GM12878 (cell line): ENCODE results near the gene SNX30. TPM values are rescaled to one million over a fixed set of nuclear protein-coding genes. Genes with fewer than 3 reads are reported as not detected.

Experiments
- ATAC-seq: fragments of 200-7000 bp; cut with Tn5 transposase; 3 replicates; pipeline ENCODE4 v1.9.1; 2020; ENCODE audit warnings: mild to moderate bottlenecking, moderate library complexity
- BruUV-seq: library from RNA; stranded (reverse); fragments of 400-500 nt; replicated peaks from 2 replicates; lab custom pipeline; 2021; lab: Mats Ljungman, UMichigan
- CTCF ChIA-PET: fragments of 300-600 bp; sonication (Branson Sonifier 250); formaldehyde crosslinking; extraction: SDS; loops from one replicate; lab custom pipeline; 2021; ENCODE audit warnings: inconsistent platforms; lab: Yijun Ruan, JAX
- POLR2A ChIA-PET: fragments of 350-600 bp; formaldehyde crosslinking; extraction: SDS; loops from one replicate; lab custom pipeline; 2021; ENCODE audit warnings: inconsistent platforms; lab: Charles Lee
- RAD21 ChIA-PET: fragments of 300-600 bp; sonication (Branson Sonifier 250); formaldehyde crosslinking; loops from one replicate; lab custom pipeline; 2023; ENCODE audit warnings: antibody characterized with exemption; ENCODE audit not compliant: unreplicated experiment; lab: Charles Lee
- SMC1A ChIA-PET: fragments of 300-600 bp; sonication (Branson Sonifier 250); formaldehyde crosslinking; loops from one replicate; lab custom pipeline; 2023; ENCODE audit not compliant: unreplicated experiment, uncharacterized antibody; lab: Charles Lee
- DNase-seq: peaks from one replicate; pipeline ENCODE4 v3.0.0-alpha.2; 2011; ENCODE audit warnings: low read depth, low spot score
- FAIRE-seq: peaks from 3 replicates; lab custom pipeline; 2011; peaks lifted over from hg19 to GRCh38; lab: Jason Lieb, UNC
- H2AFZ ChIP-seq: 2 replicates; pipeline ENCODE4 v1.6.0; 2011; ENCODE audit warnings: low read depth, low read length, control low read depth; ENCODE audit not compliant: control insufficient read depth
- H3K27ac ChIP-seq: 2 replicates; pipeline ENCODE4 v1.5.1; 2011; ENCODE audit warnings: control low read depth; ENCODE audit not compliant: control insufficient read depth, insufficient read depth
- H3K27me3 ChIP-seq, 2 experiments: replicated peaks in 1 of 2; 2 replicates each; pipeline versions ENCODE4 v1.6.0 to v1.6.1; 2011; ENCODE audit warnings: low read length in 1 of 2; ENCODE audit not compliant: control insufficient read depth in 2 of 2, insufficient read depth in 2 of 2
- H3K36me3 ChIP-seq, 2 experiments: 2 replicates each; pipeline ENCODE4 v1.5.1; 2011; ENCODE audit warnings: low read length in 1 of 2; ENCODE audit not compliant: control insufficient read depth in 2 of 2, insufficient read depth in 2 of 2
- H3K4me1 ChIP-seq: 2 replicates; pipeline ENCODE4 v1.6.1; 2011; ENCODE audit warnings: mild to moderate bottlenecking, low read length, moderate library complexity, mixed read lengths; ENCODE audit not compliant: control insufficient read depth, insufficient read depth
- H3K4me2 ChIP-seq: 2 replicates; pipeline ENCODE4 v1.6.0; 2011; ENCODE audit warnings: control low read depth; ENCODE audit not compliant: control insufficient read depth, insufficient read depth
- H3K4me3 ChIP-seq: fragments of 200-600 bp; sonication (generic); 2 replicates; pipeline ENCODE4 v1.5.1; 2016
- H3K79me2 ChIP-seq: 2 replicates; pipeline ENCODE4 v1.6.0; 2011; ENCODE audit warnings: low read length; ENCODE audit not compliant: control insufficient read depth, insufficient read depth
- H3K9ac ChIP-seq: 2 replicates; pipeline ENCODE4 v1.8.0; 2011; ENCODE audit warnings: low read length, control low read depth, mixed read lengths; ENCODE audit not compliant: control insufficient read depth, insufficient read depth
- H3K9me3 ChIP-seq: replicated peaks from 3 replicates; pipeline ENCODE4 v1.5.1; 2011; ENCODE audit warnings: mild to moderate bottlenecking, low read length; ENCODE audit not compliant: control insufficient read depth, insufficient read depth
- H4K20me1 ChIP-seq: 2 replicates; pipeline ENCODE4 v1.6.0; 2011; ENCODE audit not compliant: control insufficient read depth, insufficient read depth
- CHD2 ChIP-seq: IDR thresholded peaks from 2 replicates; pipeline ENCODE4 v1.6.1; 2011; ENCODE audit warnings: low read depth, low read length, improper control_type of control experiment, borderline replicate concordance
- PAX5 ChIP-seq: IDR thresholded peaks from 2 replicates; pipeline ENCODE4 v1.6.1; 2011; ENCODE audit warnings: low read depth, low read length, borderline replicate concordance
- PML ChIP-seq: IDR thresholded peaks from 2 replicates; pipeline ENCODE4 v1.6.1; 2012; ENCODE audit warnings: low read length, inconsistent platforms
- RCOR1 ChIP-seq: conservative IDR thresholded peaks from 2 replicates; pipeline ENCODE4 v1.6.1; 2012; ENCODE audit warnings: low read depth, low read length, improper control_type of control experiment
- SMARCA5 ChIP-seq: fragments of 450-650 bp; IDR thresholded peaks from 2 replicates; pipeline ENCODE4 v1.6.1; 2017; ENCODE audit warnings: mild to moderate bottlenecking
- TAF1 ChIP-seq: IDR thresholded peaks from 2 replicates; pipeline ENCODE4 v1.6.1; 2011; ENCODE audit warnings: mild to moderate bottlenecking, low read depth, low read length, borderline replicate concordance
- YY1 ChIP-seq: IDR thresholded peaks from 2 replicates; pipeline ENCODE4 v1.6.1; 2011; ENCODE audit warnings: low read depth, mild to moderate bottlenecking, low read length
- WGBS: methylation state at CpG from one replicate; pipeline ENCODE4 v1.1.6; 2016; ENCODE audit warnings: low lambda C conversion rate; ENCODE audit not compliant: insufficient replicate concordance, insufficient coverage; ENCODE audit errors: missing lambda C conversion rate; 5-methylcytosine and 5-hydroxymethylcytosine counted together
- in situ Hi-C: fragments of 300-500 bp; cut with MboI; formaldehyde crosslinking; loops from 9 replicates; pipeline ENCODE4 v1.14.3; 2018; ENCODE audit warnings: mixed read lengths
- intact Hi-C: fragments of 100-400 bp; cut with micrococcal nuclease; formaldehyde crosslinking; loops from one replicate; pipeline ENCODE4 v1.14.2; 2022; ENCODE audit not compliant: unreplicated experiment
- polyA plus RNA-seq, 11 experiments: library from polyadenylated mRNA; depleted of rRNA in 4 of 11; unstranded in 6 of 11; stranded (reverse) in 5 of 11; fragments of >200 nt; fragmentation: Nextera tagmentation in 4 of 11; fragmentation: Illumina TruSeq in 1 of 11; extraction: Ambion mirVana in 4 of 11; extraction: Trizol in 1 of 11; gene quantifications; 1 replicate in 1 of 11; 2 replicates in 10 of 11; pipeline versions ENCODE4 v1.2.1 to v1.2.3, GENCODE V29; 2011 to 2016; ENCODE audit warnings: inconsistent platforms in 2 of 11, missing spikeins in 2 of 11, low read depth in 1 of 11
- total RNA-seq, 4 experiments: library from RNA; depleted of rRNA in 3 of 4; stranded (reverse); fragments of >200 nt in 3 of 4; fragmentation: Illumina TruSeq in 1 of 4; extraction: Trizol in 1 of 4; gene quantifications; 2 replicates each; pipeline versions ENCODE4 v1.2.1 to v1.2.3, GENCODE V29; 2013 to 2021
- TF ChIP-seq, protein P1 (sequence below): IDR thresholded peaks from 2 replicates; pipeline ENCODE4 v1.6.1; 2011; ENCODE audit warnings: low read depth, mild to moderate bottlenecking, low read length, moderate library complexity, borderline replicate concordance; ENCODE audit errors: extremely low read depth
- TF ChIP-seq, protein P2 (sequence below): fragments of 450-650 bp; IDR thresholded peaks from 2 replicates; pipeline ENCODE4 v1.6.1; 2017; ENCODE audit warnings: mild to moderate bottlenecking
- TF ChIP-seq, protein P3 (sequence below): fragments of 450-650 bp; IDR thresholded peaks from 2 replicates; pipeline ENCODE4 v1.6.1; 2016; ENCODE audit warnings: mild to moderate bottlenecking
- TF ChIP-seq, protein P4 (sequence below): fragments of 450-650 bp; formaldehyde crosslinking; IDR thresholded peaks from 2 replicates; pipeline ENCODE4 v1.4.0; 2022; ENCODE audit warnings: mild to moderate bottlenecking, moderate library complexity

Gene SNX30
- total and polyA plus RNA-seq, 10 of the 15 experiments (the other 5 are each of a cell fraction or from before 2014, with no cell fraction given), result 0.53 to 4.0 (median 1.5) TPM

DNA sequence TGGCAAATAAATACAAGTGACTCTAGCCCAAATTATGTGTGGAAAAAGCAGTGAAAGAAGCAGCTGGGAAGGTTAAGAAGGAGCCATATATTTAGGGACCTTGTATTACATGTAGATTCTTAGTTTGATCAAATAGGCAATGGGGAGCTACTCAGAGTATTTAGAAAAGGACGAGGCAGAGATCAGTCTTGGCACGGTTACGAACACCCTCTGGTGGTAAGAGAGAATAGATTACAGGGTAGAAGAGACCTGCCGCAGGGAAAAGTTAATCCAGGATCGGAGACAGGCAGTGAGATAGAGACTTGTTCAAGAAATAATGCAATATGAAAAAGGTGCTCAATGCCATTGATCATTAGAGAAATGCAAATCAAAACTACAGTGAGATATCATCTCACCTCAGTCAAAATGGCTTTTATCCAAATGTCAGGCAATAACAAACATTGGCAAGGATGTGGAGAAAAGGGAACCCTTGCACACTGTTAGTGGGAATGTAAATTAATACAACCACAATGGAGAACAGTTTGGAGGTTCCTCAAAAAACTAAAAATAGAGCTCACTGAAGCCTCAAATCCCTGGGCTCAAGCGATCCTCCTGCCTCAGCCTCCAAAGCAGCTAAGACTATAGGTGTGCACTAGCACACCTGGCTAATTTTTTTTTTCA, 44.7 kb upstream of the SNX30 start:
- ChIA-PET SMC1A (no interaction called here), RAD21 (no interaction called here), CTCF (interaction anchor here (1.0 to 1.3 kb wide), 2 partner anchors 8 to 12 kb away, joined by 4 read pairs; partner anchors contain the start of gene INIP), POLR2A (no interaction called here)
- WGBS, result 98% methylated on average over 6 of the region's 6 CpGs
- H3K79me2 ChIP-seq, result no peaks in the 10 kb centered on the region; the same call in 1 of the 2 replicates
- in situ Hi-C loops (no loop called here), intact Hi-C loops (no loop called here)
- TF ChIP-seq TAF1 (no peak), CHD2 (no peak), PML (no peak), PAX5 (no peak), SMARCA5 (no peak), RCOR1 (no peak), YY1 (no peak)
- TF ChIP-seq, protein P1, sequence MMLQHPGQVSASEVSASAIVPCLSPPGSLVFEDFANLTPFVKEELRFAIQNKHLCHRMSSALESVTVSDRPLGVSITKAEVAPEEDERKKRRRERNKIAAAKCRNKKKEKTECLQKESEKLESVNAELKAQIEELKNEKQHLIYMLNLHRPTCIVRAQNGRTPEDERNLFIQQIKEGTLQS, result no peak
- TF ChIP-seq, protein P2, sequence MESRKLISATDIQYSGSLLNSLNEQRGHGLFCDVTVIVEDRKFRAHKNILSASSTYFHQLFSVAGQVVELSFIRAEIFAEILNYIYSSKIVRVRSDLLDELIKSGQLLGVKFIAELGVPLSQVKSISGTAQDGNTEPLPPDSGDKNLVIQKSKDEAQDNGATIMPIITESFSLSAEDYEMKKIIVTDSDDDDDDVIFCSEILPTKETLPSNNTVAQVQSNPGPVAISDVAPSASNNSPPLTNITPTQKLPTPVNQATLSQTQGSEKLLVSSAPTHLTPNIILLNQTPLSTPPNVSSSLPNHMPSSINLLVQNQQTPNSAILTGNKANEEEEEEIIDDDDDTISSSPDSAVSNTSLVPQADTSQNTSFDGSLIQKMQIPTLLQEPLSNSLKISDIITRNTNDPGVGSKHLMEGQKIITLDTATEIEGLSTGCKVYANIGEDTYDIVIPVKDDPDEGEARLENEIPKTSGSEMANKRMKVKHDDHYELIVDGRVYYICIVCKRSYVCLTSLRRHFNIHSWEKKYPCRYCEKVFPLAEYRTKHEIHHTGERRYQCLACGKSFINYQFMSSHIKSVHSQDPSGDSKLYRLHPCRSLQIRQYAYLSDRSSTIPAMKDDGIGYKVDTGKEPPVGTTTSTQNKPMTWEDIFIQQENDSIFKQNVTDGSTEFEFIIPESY, result no peak
- TF ChIP-seq, protein P3, sequence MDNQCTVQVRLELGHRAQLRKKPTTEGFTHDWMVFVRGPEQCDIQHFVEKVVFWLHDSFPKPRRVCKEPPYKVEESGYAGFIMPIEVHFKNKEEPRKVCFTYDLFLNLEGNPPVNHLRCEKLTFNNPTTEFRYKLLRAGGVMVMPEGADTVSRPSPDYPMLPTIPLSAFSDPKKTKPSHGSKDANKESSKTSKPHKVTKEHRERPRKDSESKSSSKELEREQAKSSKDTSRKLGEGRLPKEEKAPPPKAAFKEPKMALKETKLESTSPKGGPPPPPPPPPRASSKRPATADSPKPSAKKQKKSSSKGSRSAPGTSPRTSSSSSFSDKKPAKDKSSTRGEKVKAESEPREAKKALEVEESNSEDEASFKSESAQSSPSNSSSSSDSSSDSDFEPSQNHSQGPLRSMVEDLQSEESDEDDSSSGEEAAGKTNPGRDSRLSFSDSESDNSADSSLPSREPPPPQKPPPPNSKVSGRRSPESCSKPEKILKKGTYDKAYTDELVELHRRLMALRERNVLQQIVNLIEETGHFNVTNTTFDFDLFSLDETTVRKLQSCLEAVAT, result no peak
- TF ChIP-seq, protein P4, sequence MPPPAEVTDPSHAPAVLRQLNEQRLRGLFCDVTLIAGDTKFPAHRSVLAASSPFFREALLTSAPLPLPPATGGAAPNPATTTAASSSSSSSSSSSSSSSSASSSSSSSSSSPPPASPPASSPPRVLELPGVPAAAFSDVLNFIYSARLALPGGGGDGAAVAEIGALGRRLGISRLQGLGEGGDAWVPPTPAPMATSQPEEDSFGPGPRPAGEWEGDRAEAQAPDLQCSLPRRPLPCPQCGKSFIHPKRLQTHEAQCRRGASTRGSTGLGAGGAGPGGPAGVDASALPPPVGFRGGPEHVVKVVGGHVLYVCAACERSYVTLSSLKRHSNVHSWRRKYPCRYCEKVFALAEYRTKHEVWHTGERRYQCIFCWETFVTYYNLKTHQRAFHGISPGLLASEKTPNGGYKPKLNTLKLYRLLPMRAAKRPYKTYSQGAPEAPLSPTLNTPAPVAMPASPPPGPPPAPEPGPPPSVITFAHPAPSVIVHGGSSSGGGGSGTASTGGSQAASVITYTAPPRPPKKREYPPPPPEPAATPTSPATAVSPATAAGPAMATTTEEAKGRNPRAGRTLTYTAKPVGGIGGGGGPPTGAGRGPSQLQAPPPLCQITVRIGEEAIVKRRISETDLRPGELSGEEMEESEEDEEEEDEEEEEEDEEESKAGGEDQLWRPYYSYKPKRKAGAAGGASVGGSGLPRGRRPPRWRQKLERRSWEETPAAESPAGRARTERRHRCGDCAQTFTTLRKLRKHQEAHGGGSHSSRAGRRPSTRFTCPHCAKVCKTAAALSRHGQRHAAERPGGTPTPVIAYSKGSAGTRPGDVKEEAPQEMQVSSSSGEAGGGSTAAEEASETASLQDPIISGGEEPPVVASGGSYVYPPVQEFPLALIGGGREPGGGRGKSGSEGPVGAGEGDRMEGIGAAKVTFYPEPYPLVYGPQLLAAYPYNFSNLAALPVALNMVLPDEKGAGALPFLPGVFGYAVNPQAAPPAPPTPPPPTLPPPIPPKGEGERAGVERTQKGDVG (CRISPR knock-in tag), result no peak
- H3K4me1 ChIP-seq, result no peaks in the 10 kb centered on the region
- no peak overlapping the region for H3K9ac ChIP-seq
- no peak overlapping the region for H3K4me2 ChIP-seq
- peaks cover 0 to 5% of the 10 kb centered on the region in 2 experiments; a peak in 1 of 4 replicates for H3K36me3 ChIP-seq
- DNase-seq (no peak), FAIRE-seq (no peak), ATAC-seq (no peak)
- no peak overlapping the region for H2AFZ ChIP-seq
- H3K27me3 ChIP-seq, result no peaks in the 10 kb centered on the region
- no peak overlapping the region for H3K4me3 ChIP-seq
- H3K27ac ChIP-seq, result no peak overlapping the region
- H4K20me1 ChIP-seq, result no peaks in the 10 kb centered on the region
- H3K9me3 ChIP-seq, result no peaks in the 10 kb centered on the region
- BruUV-seq, result no TSS peak
